Natural killer cell (primary cell): ENCODE data around the gene UBD. TPM values are rescaled to one million over a fixed set of nuclear protein-coding genes. Genes with fewer than 3 reads are reported as not detected.

Experiments used
- ATAC-seq, 3 donors: fragments of 150-1000 bp in 2 of 3; fragments of 200-7000 bp in 1 of 3; cut with Tn5 transposase; 1 replicate in 1 of 3; 2 replicates in 2 of 3; pipeline ENCODE4 v1.10.0; 2021; ENCODE audit warnings: mild to moderate bottlenecking in 2 of 3, moderate library complexity in 2 of 3
- DNase-seq, 2 donors: peaks; one replicate each; pipeline versions ENCODE4 v3.0.0 to v3.0.0-alpha.2; 2013 to 2021; ENCODE audit warnings: mixed read lengths in 1 of 2
- H3K27ac ChIP-seq: one replicate; pipeline ENCODE4 v1.5.1; 2013; ENCODE audit warnings: mild to moderate bottlenecking, low read length
- H3K27me3 ChIP-seq: one replicate; pipeline ENCODE4 v1.6.1; 2013; ENCODE audit warnings: low read length; ENCODE audit not compliant: control insufficient read depth, insufficient read depth
- H3K36me3 ChIP-seq: one replicate; pipeline ENCODE4 v1.6.1; 2013; ENCODE audit warnings: low read length; ENCODE audit not compliant: control insufficient read depth, insufficient read depth
- H3K4me1 ChIP-seq: one replicate; pipeline ENCODE4 v1.6.1; 2013; ENCODE audit warnings: low read length; ENCODE audit not compliant: control insufficient read depth, insufficient read depth
- H3K4me3 ChIP-seq: one replicate; pipeline ENCODE4 v1.5.1; 2013; ENCODE audit warnings: low read length
- H3K9me3 ChIP-seq: one replicate; pipeline ENCODE4 v1.6.1; 2013; ENCODE audit warnings: low read length; ENCODE audit not compliant: control insufficient read depth, insufficient read depth
- H3K27ac Mint-ChIP-seq, 2 donors: one replicate each; pipeline ENCODE4 v1.8.0; 2022; ENCODE audit warnings: mild to moderate bottlenecking in 2 of 2, mixed read lengths in 2 of 2, moderate library complexity in 1 of 2
- H3K27me3 Mint-ChIP-seq, 2 donors: one replicate each; pipeline ENCODE4 v1.8.0; 2022; ENCODE audit warnings: low read depth in 2 of 2, mixed read lengths in 2 of 2
- H3K36me3 Mint-ChIP-seq: one replicate; pipeline ENCODE4 v1.8.0; 2022; ENCODE audit warnings: mixed read lengths
- H3K4me1 Mint-ChIP-seq, 2 donors: one replicate each; pipeline ENCODE4 v1.8.0; 2022; ENCODE audit warnings: mixed read lengths in 2 of 2
- H3K4me3 Mint-ChIP-seq: one replicate; pipeline ENCODE4 v1.8.0; 2022; ENCODE audit warnings: mild to moderate bottlenecking, moderate library complexity, mixed read lengths
- H3K9me3 Mint-ChIP-seq, 2 donors: one replicate each; pipeline ENCODE4 v1.8.0; 2022; ENCODE audit warnings: mixed read lengths in 2 of 2
- CTCF ChIP-seq: fragments of 200-600 bp; IDR thresholded peaks from one replicate; pipeline ENCODE4 v1.8.0; 2022; ENCODE audit warnings: antibody characterized with exemption
- WGBS: methylation state at CpG from one replicate; pipeline ENCODE4 v1.1.7; 2013; ENCODE audit warnings: missing lambda C conversion rate; ENCODE audit not compliant: insufficient coverage; 5-methylcytosine and 5-hydroxymethylcytosine counted together
- intact Hi-C: fragments of 100-400 bp; cut with micrococcal nuclease; formaldehyde crosslinking; loops from one replicate; pipeline ENCODE4 v1.14.2; 2022
- total RNA-seq, 4 donors: library from RNA; stranded (reverse); fragments of 120-200 nt in 1 of 4; gene quantifications; one replicate each; pipeline versions ENCODE4 v1.2.3 to v1.2.4, GENCODE V29; 2013 to 2022

UBD gene
- total RNA-seq, 3 donors from 2014 or later (not counting 1 experiment from before 2014, with no cell fraction given) = not detected

GRCh38 chr6:29590218-29590808 lies 30.8 kb upstream of the UBD start:
- H3K36me3 Mint-ChIP-seq = no peaks in the 10 kb centered on the region
- H3K27ac Mint-ChIP-seq = no peak overlapping the region
- H3K4me1 Mint-ChIP-seq = no peaks in the 10 kb centered on the region
- H3K27ac ChIP-seq = no peak overlapping the region
- ATAC-seq = no peak
- no peak overlapping the region for H3K4me3 Mint-ChIP-seq
- H3K9me3 ChIP-seq = no peaks in the 10 kb centered on the region
- no peaks in the 10 kb centered on the region for H3K27me3 ChIP-seq
- no peak for DNase-seq
- H3K36me3 ChIP-seq = no peaks in the 10 kb centered on the region
- intact Hi-C loops = no loop called here
- no peak for TF ChIP-seq CTCF
- peaks cover 28 to 43% of the 10 kb centered on the region in 2 donors for H3K27me3 Mint-ChIP-seq
- no peaks in the 10 kb centered on the region for H3K9me3 Mint-ChIP-seq
- no peak overlapping the region for H3K4me3 ChIP-seq
- no peaks in the 10 kb centered on the region for H3K4me1 ChIP-seq
- WGBS = 100% methylated on average over 3 of the region's 4 CpGs

- H3K27me3 ChIP-seq = no peaks in the 10 kb centered on the region
- Mint-ChIP-seq H3K4me1 (no peaks in the 10 kb centered on the region), H3K27ac (no peak overlapping the region), H3K9me3 (no peaks in the 10 kb centered on the region), H3K27me3 (peaks cover 28 to 51% of the 10 kb centered on the region in 2 donors), H3K36me3 (no peaks in the 10 kb centered on the region), H3K4me3 (no peak overlapping the region)
- H3K27ac ChIP-seq = no peak overlapping the region
- DNase-seq (peak in 1 of 2 donors; percentile 79), ATAC-seq (peak; percentile 70 to 85 (median 82))
- WGBS = 4% methylated on average over 2 of the region's 3 CpGs
- H3K9me3 ChIP-seq = no peaks in the 10 kb centered on the region
- intact Hi-C loops = loop anchor here (10.0 kb wide), 1 partner anchor 755 kb away; no protein-coding TSS in a partner anchor
- no peaks in the 10 kb centered on the region for H3K36me3 ChIP-seq
- peak; percentile 98 for TF ChIP-seq CTCF
- H3K4me1 ChIP-seq = no peaks in the 10 kb centered on the region
- H3K4me3 ChIP-seq = no peak overlapping the region
These were observed 30.0 kb upstream of the UBD start for GRCh38 chr6:29589423-29590048.

DNA sequence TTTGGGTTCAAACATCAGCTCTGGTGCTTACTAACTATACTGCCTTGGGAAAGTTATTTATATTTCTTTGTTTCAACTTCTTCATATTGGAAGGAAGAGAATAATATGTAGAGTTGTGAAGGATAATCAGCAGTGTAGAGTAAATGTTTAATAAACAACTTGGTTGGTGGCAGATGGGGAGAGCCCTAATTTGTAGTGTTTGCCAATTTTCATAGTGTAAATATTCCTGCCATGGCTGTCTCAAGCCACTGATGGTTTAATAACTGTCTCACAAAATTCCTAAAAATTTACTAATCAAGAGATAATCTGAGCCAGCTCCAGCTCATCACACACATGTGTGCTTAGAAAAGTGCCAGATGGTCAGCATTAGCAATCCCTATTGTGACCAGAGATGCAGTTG lies 25.3 kb upstream of the UBD start, which contains the start of gene OR2H2:
Gene OR2H2 (plus strand): TSS at position 301 of the 400 bp plus-strand sequence. CDS start 2,824 bp downstream, outside the sequence.
- no peaks in the 10 kb centered on the region for H3K36me3 ChIP-seq
- no peak within 1 kb of the TSS for H3K27ac ChIP-seq
- no peaks in the 10 kb centered on the region for H3K9me3 ChIP-seq
- H3K4me1 Mint-ChIP-seq = no peaks in the 10 kb centered on the region
- H3K4me1 ChIP-seq = no peaks in the 10 kb centered on the region
- peaks cover 22 to 51% of the 10 kb centered on the region in 2 donors for H3K27me3 Mint-ChIP-seq
- no peaks in the 10 kb centered on the region for H3K36me3 Mint-ChIP-seq
- no peaks in the 10 kb centered on the region for H3K27me3 ChIP-seq
- no peak within 1 kb of the TSS for H3K4me3 ChIP-seq
- ATAC-seq (no peak), DNase-seq (no peak)
- no peak for TF ChIP-seq CTCF
- intact Hi-C loops = loop anchor here (10.0 kb wide), 1 partner anchor 750 kb away; no protein-coding TSS in a partner anchor
- H3K27ac Mint-ChIP-seq = no peak within 1 kb of the TSS
- no peaks in the 10 kb centered on the region for H3K9me3 Mint-ChIP-seq
- no peak within 1 kb of the TSS for H3K4me3 Mint-ChIP-seq
